A549 (cell line): ENCODE measurements around the gene FBXO10. TPM values are rescaled to one million over a fixed set of nuclear protein-coding genes. Genes with fewer than 3 reads are reported as not detected.

Experiments used
- ATAC-seq, 2 experiments: fragments of 200-7000 bp in 1 of 2; fragments of >200 bp in 1 of 2; cut with Nextera tagmentation in 1 of 2; cut with Tn5 transposase in 1 of 2; 3 replicates each; pipeline versions ENCODE4 v1.8.0 to v1.9.1; 2018 to 2020; ENCODE audit warnings: mild to moderate bottlenecking in 1 of 2, moderate library complexity in 1 of 2
- CTCF ChIA-PET: fragments of 300-600 bp; sonication (Branson Sonifier 250); formaldehyde crosslinking; extraction: SDS; loops from one replicate; lab custom pipeline; 2021; ENCODE audit warnings: antibody characterized with exemption, inconsistent platforms; lab: Yijun Ruan, JAX
- POLR2A ChIA-PET: fragments of 350-600 bp; formaldehyde crosslinking; extraction: SDS; loops from one replicate; lab custom pipeline; 2021; ENCODE audit warnings: antibody characterized with exemption, inconsistent platforms; lab: Yijun Ruan, JAX
- DNase-seq, 2 experiments: peaks; one replicate each; pipeline versions ENCODE4 v3.0.0 to v3.0.0-alpha.2; 2011 to 2016; ENCODE audit warnings: low read depth in 1 of 2, low spot score in 1 of 2
- FAIRE-seq: peaks from 2 replicates; lab custom pipeline; 2011; peaks lifted over from hg19 to GRCh38; lab: Jason Lieb, UNC
- H3K27ac ChIP-seq, 2 experiments: fragments of >200 bp; sonication (Bioruptor Twin); formaldehyde crosslinking; 3 replicates each; pipeline ENCODE4 v1.5.1; 2016 to 2017
- H3K4me1 ChIP-seq: fragments of >200 bp; sonication (Bioruptor Twin); formaldehyde crosslinking; 3 replicates; pipeline ENCODE4 v1.6.1; 2016
- H3K4me2 ChIP-seq: fragments of >200 bp; sonication (Bioruptor Twin); formaldehyde crosslinking; 3 replicates; pipeline ENCODE4 v1.6.1; 2016
- H3K4me3 ChIP-seq: fragments of >200 bp; sonication (Bioruptor Twin); formaldehyde crosslinking; 3 replicates; pipeline ENCODE4 v1.5.1; 2016
- H3K9me3 ChIP-seq: fragments of >200 bp; sonication (Bioruptor Twin); formaldehyde crosslinking; 3 replicates; pipeline ENCODE4 v1.6.1; 2016
- BCL3 ChIP-seq: fragments of >200 bp; sonication (Bioruptor Twin); formaldehyde crosslinking; IDR thresholded peaks from 3 replicates; pipeline ENCODE4 v1.6.1; 2016
- CBX8 ChIP-seq: fragments of 200-600 bp; sonication (generic); IDR thresholded peaks from 2 replicates; pipeline ENCODE4 v1.6.1; 2016
- CEBPB ChIP-seq, 2 experiments: fragments of >200 bp in 1 of 2; sonication (Bioruptor Twin) in 1 of 2; formaldehyde crosslinking in 1 of 2; IDR thresholded peaks; 2 replicates each; pipeline ENCODE4 v1.6.1; 2012 to 2016
- CHD2 ChIP-seq: fragments of 150-350 bp; IDR thresholded peaks from 2 replicates; pipeline ENCODE4 v1.6.1; 2014; ENCODE audit warnings: low read length; ENCODE audit not compliant: partially characterized antibody
- EHMT2 ChIP-seq: fragments of 200-600 bp; sonication (generic); IDR thresholded peaks from 2 replicates; pipeline ENCODE4 v1.6.1; 2016; ENCODE audit warnings: antibody characterized with exemption, low read depth, mild to moderate bottlenecking, moderate library complexity
- EP300 ChIP-seq, 2 experiments: fragments of >200 bp; sonication (Bioruptor Twin); formaldehyde crosslinking; IDR thresholded peaks; 2 replicates in 1 of 2; 3 replicates in 1 of 2; pipeline ENCODE4 v1.6.1; 2016 to 2017
- FOSB ChIP-seq: fragments of 250-450 bp; sonication (Bioruptor Pico); IDR thresholded peaks from 2 replicates; pipeline ENCODE4 v1.5.0; 2020; ENCODE audit warnings: mild to moderate bottlenecking, moderate library complexity
- HDAC2 ChIP-seq: fragments of 200-600 bp; sonication (generic); IDR thresholded peaks from 2 replicates; pipeline ENCODE4 v1.6.1; 2016
- HOXB13 ChIP-seq: fragments of 250-450 bp; sonication (Bioruptor Pico); IDR thresholded peaks from 2 replicates; pipeline ENCODE4 v1.5.0; 2020; ENCODE audit warnings: low read depth, mild to moderate bottlenecking, moderate library complexity
- JUNB ChIP-seq: fragments of >200 bp; sonication (Bioruptor Twin); formaldehyde crosslinking; IDR thresholded peaks from 2 replicates; pipeline ENCODE4 v1.6.1; 2016
- KDM1A ChIP-seq: fragments of 200-600 bp; sonication (generic); IDR thresholded peaks from 2 replicates; pipeline ENCODE4 v1.6.1; 2016; ENCODE audit warnings: low read depth, mild to moderate bottlenecking
- MAZ ChIP-seq: fragments of 150-350 bp; IDR thresholded peaks from 2 replicates; pipeline ENCODE4 v1.6.1; 2014; ENCODE audit warnings: antibody characterized with exemption, low read depth, low read length, borderline replicate concordance
- NFE2L2 ChIP-seq: fragments of 150-350 bp; conservative IDR thresholded peaks from 2 replicates; pipeline ENCODE4 v1.6.1; 2014; ENCODE audit warnings: low read length
- PBX3 ChIP-seq: IDR thresholded peaks from 2 replicates; pipeline ENCODE4 v1.6.1; 2012
- RARB ChIP-seq: fragments of 250-450 bp; sonication (Bioruptor Pico); IDR thresholded peaks from 2 replicates; pipeline ENCODE4 v1.8.0; 2021; ENCODE audit warnings: mild to moderate bottlenecking, moderate library complexity
- RCOR1 ChIP-seq: fragments of 150-350 bp; IDR thresholded peaks from 2 replicates; pipeline ENCODE4 v1.6.1; 2014; ENCODE audit warnings: antibody characterized with exemption, low read length, low read depth
- RFX5 ChIP-seq: fragments of 450-650 bp; IDR thresholded peaks from 2 replicates; pipeline ENCODE4 v1.7.1; 2014; ENCODE audit warnings: antibody characterized with exemption, mild to moderate bottlenecking, moderate library complexity
- SREBF2 ChIP-seq: fragments of 450-650 bp; IDR thresholded peaks from 2 replicates; pipeline ENCODE4 v1.6.1; 2014; ENCODE audit warnings: mild to moderate bottlenecking, moderate library complexity
- TFCP2L1 ChIP-seq: fragments of 250-450 bp; sonication (Bioruptor Pico); IDR thresholded peaks from 2 replicates; pipeline ENCODE4 v1.5.0; 2021; ENCODE audit warnings: mild to moderate bottlenecking
- ZNF302 ChIP-seq: fragments of 250-450 bp; sonication (Bioruptor Pico); IDR thresholded peaks from 2 replicates; pipeline ENCODE4 v1.9.0; 2021; ENCODE audit warnings: inconsistent platforms, mild to moderate bottlenecking, moderate library complexity
- ZSCAN20 ChIP-seq: fragments of 250-450 bp; sonication (Bioruptor Pico); IDR thresholded peaks from 2 replicates; pipeline ENCODE4 v1.8.0; 2022; ENCODE audit warnings: mild to moderate bottlenecking, moderate library complexity
- WGBS: methylation state at CpG from one replicate; pipeline ENCODE4 v1.1.6; 2017; ENCODE audit errors: missing lambda C conversion rate; 5-methylcytosine and 5-hydroxymethylcytosine counted together
- polyA plus RNA-seq, 4 experiments: library from polyadenylated mRNA; depleted of rRNA in 3 of 4; stranded (reverse); fragments of >200 nt; fragmentation: RNase III in 1 of 4; extraction: RNeasy Plus Mini Kit Qiagen cat#74134 plus additional on column Dnase treatment in 1 of 4; gene quantifications; 2 replicates in 3 of 4; 3 replicates in 1 of 4; pipeline ENCODE4 v1.2.3, GENCODE V29; 2011 to 2017
- TF ChIP-seq, protein P1 (sequence below): fragments of 250-450 bp; sonication (Bioruptor Pico); IDR thresholded peaks from 2 replicates; pipeline ENCODE4 v1.5.0; 2021; ENCODE audit warnings: mild to moderate bottlenecking, moderate library complexity, borderline replicate concordance
- TF ChIP-seq, protein P2 (sequence below): IDR thresholded peaks from 2 replicates; pipeline ENCODE4 v1.6.1; 2012
- TF ChIP-seq, protein P3 (sequence below): fragments of >200 bp; sonication (Bioruptor Twin); formaldehyde crosslinking; IDR thresholded peaks from 2 replicates; pipeline ENCODE4 v1.6.1; 2016
- TF ChIP-seq, protein P4 (sequence below): fragments of 150-350 bp; IDR thresholded peaks from 2 replicates; pipeline ENCODE4 v1.6.1; 2014; ENCODE audit warnings: low read depth, mild to moderate bottlenecking, low read length

FBXO10 gene
- polyA plus RNA-seq, 2 of the 4 experiments (the other 2 are of a cell fraction) = 5.0 to 5.3 TPM

DNA sequence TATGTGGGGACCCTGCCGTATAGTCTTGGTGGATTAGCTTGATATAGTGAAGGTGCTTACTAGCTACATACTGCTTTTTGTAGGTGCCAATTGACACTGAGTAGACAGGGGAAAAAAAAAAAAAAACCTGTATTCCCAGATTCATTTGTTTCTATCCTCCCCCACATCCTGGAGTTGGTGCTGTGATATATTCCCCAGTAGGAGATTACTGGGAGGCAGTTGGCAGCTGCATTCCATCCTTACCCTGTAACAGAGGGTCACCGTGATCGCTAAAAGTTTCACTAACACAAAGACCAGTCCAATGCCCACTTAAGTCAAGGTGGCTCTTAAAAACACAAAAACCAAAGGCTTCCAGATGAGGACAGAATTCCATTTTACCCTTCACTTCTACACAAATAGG, 43.6 kb upstream of the FBXO10 start:
- Histone ChIP-seq H3K4me1 (no peaks in the 10 kb centered on the region), H3K9me3 (no peaks in the 10 kb centered on the region), H3K27ac (no peak overlapping the region), H3K4me3 (no peak overlapping the region), H3K4me2 (no peak overlapping the region)
- ChIA-PET CTCF (interaction anchor here (0.6 to 0.7 kb wide), 2 partner anchors 28 to 130 kb away, joined by 3 read pairs; no protein-coding TSS in a partner anchor), POLR2A (no interaction called here)
- WGBS = 89% methylated on average over 3 of the region's 3 CpGs
- TF ChIP-seq, protein P1, sequence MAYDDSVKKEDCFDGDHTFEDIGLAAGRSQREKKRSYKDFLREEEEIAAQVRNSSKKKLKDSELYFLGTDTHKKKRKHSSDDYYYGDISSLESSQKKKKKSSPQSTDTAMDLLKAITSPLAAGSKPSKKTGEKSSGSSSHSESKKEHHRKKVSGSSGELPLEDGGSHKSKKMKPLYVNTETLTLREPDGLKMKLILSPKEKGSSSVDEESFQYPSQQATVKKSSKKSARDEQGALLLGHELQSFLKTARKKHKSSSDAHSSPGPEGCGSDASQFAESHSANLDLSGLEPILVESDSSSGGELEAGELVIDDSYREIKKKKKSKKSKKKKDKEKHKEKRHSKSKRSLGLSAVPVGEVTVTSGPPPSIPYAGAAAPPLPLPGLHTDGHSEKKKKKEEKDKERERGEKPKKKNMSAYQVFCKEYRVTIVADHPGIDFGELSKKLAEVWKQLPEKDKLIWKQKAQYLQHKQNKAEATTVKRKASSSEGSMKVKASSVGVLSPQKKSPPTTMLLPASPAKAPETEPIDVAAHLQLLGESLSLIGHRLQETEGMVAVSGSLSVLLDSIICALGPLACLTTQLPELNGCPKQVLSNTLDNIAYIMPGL (CRISPR knock-in tag) = no peak
- no peak for TF ChIP-seq EP300 (IDR thresholded peaks at IDR 0.05)
- TF ChIP-seq SREBF2 = no peak
- TF ChIP-seq EHMT2 = no peak
- TF ChIP-seq CBX8 = no peak
- no peak for TF ChIP-seq RCOR1
- TF ChIP-seq, protein P2, sequence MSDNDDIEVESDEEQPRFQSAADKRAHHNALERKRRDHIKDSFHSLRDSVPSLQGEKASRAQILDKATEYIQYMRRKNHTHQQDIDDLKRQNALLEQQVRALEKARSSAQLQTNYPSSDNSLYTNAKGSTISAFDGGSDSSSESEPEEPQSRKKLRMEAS = no peak
- TF ChIP-seq MAZ = no peak
- TF ChIP-seq PBX3 = no peak
- no peak for TF ChIP-seq HDAC2
- no peak for TF ChIP-seq HOXB13 (CRISPR knock-in tag)
- TF ChIP-seq KDM1A = no peak
- TF ChIP-seq ZSCAN20 = no peak
- no peak for TF ChIP-seq BCL3
- no peak for TF ChIP-seq ZNF302 (CRISPR knock-in tag)
- no peak for TF ChIP-seq NFE2L2
- no peak for TF ChIP-seq FOSB (CRISPR knock-in tag)
- FAIRE-seq (no peak), ATAC-seq (no peak), DNase-seq (no peak)

DNA sequence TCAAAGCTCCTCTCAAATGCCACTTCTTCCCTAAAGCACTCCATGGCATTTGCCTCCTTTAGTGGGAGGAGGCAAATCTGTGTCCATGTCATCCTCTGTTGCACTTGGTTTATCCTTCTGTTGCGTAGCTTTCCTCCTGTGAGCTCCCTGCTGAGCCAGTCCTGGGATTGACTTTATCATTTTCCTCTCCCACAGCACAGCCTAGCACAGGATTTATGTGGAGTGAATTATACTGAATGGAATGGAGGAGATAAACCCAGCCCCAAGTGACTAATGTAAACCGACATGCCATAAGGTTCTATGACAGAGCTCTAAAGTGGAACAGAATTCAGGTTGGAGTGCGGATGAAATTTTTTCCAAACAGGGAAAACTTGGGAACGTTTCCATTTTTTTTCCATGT, 42.6 kb upstream of the FBXO10 start:
- ATAC-seq = peak in 1 of 2 experiments; percentile 35; a peak in 2 of 6 replicates
- H3K27ac ChIP-seq = no peak overlapping the region
- ChIA-PET CTCF (interaction anchor here (0.6 kb wide), 1 partner anchor 15 kb away, joined by 4 read pairs; no protein-coding TSS in a partner anchor), POLR2A (interaction anchor here (0.6 kb wide), 1 partner anchor 37 kb away, joined by 3 read pairs; no protein-coding TSS in a partner anchor)
- TF ChIP-seq, protein P3, sequence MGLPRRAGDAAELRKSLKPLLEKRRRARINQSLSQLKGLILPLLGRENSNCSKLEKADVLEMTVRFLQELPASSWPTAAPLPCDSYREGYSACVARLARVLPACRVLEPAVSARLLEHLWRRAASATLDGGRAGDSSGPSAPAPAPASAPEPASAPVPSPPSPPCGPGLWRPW = no peak
- TF ChIP-seq JUNB = no peak
- DNase-seq = no peak
- no peaks in the 10 kb centered on the region for H3K4me1 ChIP-seq
- H3K4me2 ChIP-seq = no peak overlapping the region
- H3K4me3 ChIP-seq = no peak overlapping the region
- 61% methylated on average over 4 of the region's 4 CpGs for WGBS
- no peak for FAIRE-seq
- no peaks in the 10 kb centered on the region for H3K9me3 ChIP-seq

DNA sequence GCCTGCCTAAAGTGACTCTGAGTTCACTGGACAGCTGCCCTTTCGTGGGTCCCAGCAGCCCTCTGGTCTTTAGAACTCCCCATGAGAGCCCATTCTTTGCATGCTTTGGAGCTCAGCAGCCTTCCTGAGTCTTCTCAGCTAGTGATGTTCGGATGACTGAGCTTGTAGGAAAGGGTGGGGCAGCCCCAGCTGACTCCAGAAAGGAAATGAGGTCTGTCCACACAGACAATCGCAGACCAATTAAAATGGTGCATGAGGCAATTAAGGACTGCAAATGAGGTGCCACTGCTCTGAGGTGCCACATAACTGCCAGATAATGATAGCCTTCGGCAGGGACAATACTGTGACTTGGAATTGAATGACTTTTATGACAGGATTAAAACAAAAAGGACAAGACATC, 41.7 kb upstream of the FBXO10 start:
- 29% methylated on average over 4 of the region's 4 CpGs for WGBS
- ChIA-PET POLR2A (no interaction called here), CTCF (no interaction called here)
- no peaks in the 10 kb centered on the region for H3K4me1 ChIP-seq
- H3K9me3 ChIP-seq = no peaks in the 10 kb centered on the region
- H3K27ac ChIP-seq = no peak overlapping the region
- H3K4me2 ChIP-seq = no peak overlapping the region
- FAIRE-seq (no peak), DNase-seq (no peak), ATAC-seq (no peak)
- H3K4me3 ChIP-seq = no peak overlapping the region
- TF ChIP-seq RFX5 (no peak), MAZ (no peak), EHMT2 (no peak), CHD2 (no peak), RARB (CRISPR knock-in tag) (no peak), CEBPB (IDR thresholded peaks at IDR 0.05) (no peak), TFCP2L1 (no peak)
- TF ChIP-seq, protein P4, sequence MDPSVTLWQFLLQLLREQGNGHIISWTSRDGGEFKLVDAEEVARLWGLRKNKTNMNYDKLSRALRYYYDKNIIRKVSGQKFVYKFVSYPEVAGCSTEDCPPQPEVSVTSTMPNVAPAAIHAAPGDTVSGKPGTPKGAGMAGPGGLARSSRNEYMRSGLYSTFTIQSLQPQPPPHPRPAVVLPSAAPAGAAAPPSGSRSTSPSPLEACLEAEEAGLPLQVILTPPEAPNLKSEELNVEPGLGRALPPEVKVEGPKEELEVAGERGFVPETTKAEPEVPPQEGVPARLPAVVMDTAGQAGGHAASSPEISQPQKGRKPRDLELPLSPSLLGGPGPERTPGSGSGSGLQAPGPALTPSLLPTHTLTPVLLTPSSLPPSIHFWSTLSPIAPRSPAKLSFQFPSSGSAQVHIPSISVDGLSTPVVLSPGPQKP = no peak
